NT2/D1 (cell line): ENCODE data around the gene MAST4.

Source experiments
- SUZ12 ChIP-seq: IDR thresholded peaks from 2 replicates; pipeline ENCODE4 v1.6.1; 2011; ENCODE audit not compliant: insufficient read length, insufficient read depth; ENCODE audit errors: extremely low read depth
- YY1 ChIP-seq: IDR thresholded peaks from 2 replicates; pipeline ENCODE4 v1.6.1; 2011; ENCODE audit not compliant: insufficient read length, insufficient read depth
- ZNF274 ChIP-seq: IDR thresholded peaks from 2 replicates; pipeline ENCODE4 v1.6.1; 2011; ENCODE audit warnings: mild to moderate bottlenecking, low read depth, low read length

DNA sequence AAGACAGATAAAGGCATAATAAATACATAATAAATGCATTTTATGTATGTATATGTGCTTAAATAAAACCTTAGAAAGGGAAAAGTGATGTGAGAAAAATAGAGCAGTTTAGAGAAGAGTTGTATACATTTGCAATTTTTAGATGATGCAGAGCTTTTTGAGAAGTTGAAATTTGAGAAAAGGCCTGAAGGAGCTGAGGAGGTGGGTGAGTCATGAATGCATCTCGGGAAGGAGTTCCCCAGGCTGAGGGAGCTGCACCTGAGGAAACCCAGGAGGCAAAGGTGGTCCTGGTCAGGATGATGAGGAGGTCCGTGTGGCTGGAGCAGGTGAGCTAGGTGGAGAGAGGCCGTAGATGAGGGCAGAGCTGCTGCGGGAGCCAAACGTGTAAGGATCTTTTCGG, 617.8 kb downstream of the MAST4 start:
- TF ChIP-seq YY1: no peak
- TF ChIP-seq ZNF274: no peak
- no peak for TF ChIP-seq SUZ12
